HG03442 (cell line): Measurements from ENCODE around the gene ETHE1.

Experiments
- ATAC-seq: cut with Tn5 transposase; IDR thresholded peaks from one replicate; pipeline ENCODE4 v1.9.1; 2021; ENCODE audit warnings: mild to moderate bottlenecking, moderate library complexity; ENCODE audit not compliant: unreplicated experiment

Gene ETHE1

DNA sequence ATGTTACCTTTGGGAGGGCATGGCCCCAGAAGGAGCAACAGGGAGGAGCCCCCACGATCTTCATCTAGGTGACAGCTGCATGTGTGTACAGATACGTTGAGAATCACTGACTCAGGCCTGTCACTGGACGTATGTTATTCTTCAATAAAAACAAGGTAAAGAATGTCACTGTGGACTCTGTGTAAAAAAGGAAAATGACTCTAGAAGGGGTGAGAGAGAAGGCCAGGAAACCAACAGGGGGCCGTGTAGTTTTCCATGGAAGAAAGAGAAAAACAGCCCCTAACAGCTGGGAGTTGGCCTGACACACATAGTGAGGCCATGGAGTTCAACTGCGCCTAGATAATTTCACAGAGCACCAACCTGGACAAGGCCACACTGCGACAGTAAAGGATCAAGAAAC lies 59.7 kb downstream of the ETHE1 start:
- ATAC-seq, result no peak

DNA sequence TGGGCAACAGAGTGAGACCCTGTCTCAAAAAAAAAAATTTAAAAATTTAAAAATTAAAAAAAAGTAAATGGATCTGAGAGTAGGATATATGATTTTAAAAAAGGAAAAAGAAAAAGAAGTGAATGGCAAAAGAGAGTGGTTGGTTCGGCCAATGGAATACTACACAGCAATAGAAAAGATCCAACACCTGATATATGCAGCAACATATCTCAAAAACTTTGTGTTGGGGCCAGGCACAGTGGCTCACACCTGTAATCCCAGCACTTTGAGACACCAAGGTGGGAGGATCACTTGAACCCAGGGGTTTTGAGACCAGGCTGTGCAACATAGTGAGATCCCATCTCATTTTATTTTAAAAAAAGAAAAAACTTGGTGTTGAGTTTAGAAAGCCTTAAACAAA lies 60.2 kb downstream of the ETHE1 start:
- no peak for ATAC-seq

DNA sequence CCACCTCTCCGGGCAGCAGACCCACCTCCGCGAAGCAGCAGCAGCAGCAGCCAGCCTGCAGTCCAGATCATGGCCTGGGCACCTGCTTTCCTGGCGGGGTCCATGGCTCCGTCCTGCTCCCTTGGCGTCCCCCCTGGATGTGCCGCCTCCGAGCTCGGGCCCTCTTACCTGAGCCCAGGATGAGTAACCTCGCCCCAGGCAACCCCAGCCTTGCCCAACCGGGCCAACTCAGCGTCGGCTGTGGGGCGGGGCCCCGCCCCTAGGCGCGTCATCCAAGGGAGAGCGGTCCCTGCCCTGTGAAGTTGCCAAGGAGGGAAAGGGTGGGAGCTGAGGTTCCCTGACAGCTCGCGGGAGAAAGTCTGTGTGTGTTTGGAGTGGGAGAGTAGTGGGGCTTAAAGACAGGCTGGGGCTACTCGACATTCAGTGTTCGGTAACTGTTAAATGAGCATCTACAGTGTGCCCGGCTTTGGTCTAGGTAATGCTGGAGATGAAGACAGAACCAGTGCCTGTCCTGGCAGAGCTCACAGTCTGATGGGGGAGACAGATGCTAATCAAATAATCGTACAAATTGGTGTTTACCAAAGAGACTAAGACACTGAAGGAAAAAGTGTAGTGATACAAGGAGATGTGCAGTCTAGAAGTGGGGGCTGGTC lies 61.4 kb downstream of the ETHE1 start, which contains the start of gene LYPD3:
TSS of gene LYPD3 (minus strand) at position 141 of the 653 bp plus-strand sequence. CDS start at position 104, 37 bp downstream.
- no peak for ATAC-seq

DNA sequence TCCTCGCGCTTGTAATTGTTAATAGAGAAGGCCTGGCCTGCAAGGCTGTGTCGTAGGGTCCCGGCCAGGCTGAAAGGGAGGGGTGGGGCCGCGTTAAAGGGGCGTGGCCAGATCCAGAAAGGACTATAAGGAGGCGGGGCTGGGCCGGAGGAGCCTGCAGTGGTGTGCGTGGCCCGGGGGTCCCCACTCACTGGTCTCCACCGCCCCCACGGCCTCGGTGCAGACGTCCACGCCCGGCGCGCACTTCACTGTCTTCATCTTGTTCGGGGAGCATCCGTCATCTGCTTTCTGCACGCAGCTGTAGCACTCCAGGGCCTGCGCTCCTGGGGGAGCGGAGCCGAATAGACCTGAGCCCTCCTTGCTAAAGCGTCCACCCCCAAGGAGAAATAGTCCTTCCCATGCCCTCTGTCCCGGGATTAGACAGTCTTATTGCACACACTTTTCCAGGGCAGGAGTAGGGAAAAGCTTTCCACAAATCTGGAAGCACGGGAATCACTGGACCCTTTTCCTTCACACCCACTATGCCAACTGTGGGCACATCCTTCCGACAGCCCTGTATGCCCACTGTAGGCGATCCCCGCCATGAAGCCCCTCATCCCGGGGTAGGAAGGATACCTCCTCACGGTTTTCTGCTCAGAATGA lies 62.7 kb downstream of the ETHE1 start:
- ATAC-seq, result peak; percentile 19

DNA sequence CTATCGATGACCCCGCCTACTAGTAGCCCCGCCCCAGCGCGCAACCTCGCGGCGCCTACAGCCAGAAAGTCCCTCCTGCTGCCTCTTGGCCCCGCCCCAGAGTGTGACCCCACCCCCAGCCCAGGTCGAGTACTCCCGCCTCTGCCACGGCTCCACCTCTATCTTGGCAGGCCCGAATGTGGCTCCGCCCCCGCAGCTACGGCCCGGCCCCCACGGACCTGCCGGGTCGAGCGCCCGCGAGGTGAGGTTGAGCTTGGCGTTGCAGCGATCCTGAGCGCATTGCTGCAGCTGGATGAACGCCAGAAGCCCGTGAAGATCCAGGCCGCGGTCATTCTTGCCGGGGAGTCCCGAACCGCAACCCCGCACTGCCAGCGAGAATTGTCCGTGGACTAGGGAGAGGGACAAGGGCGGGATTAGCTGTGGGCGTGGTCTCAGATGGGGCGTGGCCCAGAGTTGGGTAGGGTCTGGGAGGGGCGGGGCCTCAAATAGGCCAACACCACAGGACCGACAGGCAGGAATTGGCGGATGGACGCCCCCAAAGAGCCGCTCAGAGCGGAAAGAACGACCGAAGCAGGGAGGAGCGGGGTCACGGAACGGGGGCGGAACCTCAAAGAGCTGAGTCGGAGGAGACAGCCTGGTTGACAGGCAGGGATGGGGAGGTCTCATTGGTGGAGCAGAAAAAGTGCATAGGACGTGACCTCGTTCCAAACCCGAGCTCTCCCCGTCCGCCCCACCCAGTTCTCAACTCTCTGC lies 63.4 kb downstream of the ETHE1 start:
- ATAC-seq, result peak; percentile 84

DNA sequence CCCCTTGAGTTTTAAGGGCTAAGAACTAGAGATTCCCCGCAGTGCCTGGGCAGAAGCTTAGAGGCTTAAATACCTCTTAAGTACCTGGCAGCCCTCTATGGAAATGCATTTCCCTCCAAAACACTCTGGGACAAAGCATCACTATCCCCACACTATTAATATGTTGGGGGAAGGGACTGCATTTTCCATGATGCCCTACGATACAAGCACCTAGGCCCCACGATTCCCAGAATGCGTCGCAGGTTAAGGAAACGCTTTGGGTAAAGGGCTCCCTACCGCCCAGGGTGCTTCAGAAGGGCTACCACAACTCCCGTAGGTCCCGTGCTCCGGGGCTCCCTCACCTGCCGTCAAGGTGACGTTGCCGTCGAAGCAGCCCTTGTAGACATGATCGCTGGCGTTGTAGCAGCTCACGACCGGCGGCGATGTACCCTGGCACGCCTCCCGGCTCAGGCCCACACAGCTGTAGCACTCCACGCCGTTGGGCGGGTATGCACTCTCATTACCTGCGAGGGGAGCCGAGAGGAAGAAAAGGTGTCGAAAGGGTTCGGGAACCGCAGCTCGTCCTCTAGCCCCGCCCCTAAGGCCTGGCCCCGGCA lies 64.1 kb downstream of the ETHE1 start:
- ATAC-seq, result no peak

DNA sequence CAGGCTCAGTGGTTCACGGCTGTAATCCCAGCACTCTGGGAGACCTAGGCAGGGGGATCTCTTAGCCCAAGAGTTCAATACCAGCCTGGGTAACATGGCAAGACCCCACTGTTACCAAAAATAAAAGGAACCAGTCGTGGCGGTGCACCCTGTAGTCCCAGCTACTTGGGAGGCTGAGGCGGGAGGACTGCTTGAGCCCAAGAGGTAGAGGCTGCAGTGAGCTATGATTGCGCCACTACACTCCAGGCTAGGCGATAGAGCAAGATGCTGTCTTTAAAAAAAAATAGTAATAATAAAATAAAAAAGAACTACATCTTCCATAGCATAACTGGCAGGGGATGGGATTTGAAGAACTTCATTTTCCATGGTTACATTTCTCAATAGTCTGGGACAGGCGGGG lies 64.6 kb downstream of the ETHE1 start:
- no peak for ATAC-seq

DNA sequence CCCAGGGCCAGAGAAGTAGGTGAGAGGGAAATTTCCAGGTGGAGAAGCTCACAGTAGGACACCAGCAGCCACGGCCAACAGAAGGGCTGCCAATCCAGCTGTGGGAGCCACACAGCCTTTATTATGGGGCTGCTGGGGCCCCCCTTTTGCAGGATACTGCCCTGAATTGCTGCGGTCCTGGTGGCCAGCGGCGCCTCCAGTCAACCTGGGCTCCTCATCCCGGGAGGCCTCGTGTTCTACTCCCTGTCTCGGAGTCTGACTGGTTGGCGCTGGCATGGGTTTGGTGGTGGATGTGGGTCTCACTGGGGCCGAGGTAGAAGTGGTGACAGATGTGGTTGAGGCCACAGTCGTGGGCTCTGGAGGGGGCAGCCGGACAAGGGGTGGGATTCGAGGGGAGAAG lies 65.7 kb downstream of the ETHE1 start:
- no peak for ATAC-seq

DNA sequence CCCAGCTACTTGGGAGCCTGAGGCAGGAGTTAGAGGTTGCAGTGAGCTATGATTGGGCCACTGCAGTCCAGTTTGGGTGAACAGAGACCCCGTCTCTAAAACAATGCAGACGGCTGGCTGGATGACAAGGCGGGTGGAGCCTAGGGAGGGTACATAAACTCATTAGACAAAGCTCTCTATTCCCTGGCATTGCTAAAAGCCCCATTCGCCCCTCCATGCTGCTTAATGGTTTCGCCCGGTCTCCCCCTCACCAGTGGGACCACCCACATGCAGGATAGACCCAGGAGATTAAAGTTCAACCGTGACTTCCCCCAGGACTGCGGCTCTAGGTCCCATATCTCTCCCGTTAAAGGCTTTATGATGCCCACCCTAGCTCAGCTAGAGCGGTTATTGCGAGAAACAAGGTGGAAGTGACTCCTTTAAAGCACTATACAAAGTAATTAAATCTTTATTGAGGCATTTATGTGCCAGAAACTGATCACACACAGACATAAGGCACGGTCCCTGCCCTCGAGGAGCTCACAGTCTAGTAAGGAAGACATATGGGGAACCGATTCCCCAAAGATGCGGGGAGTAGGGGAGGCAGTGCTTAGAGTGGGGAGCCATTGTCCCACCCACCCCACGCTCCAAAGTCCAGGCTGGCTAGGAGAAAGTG lies 66.5 kb downstream of the ETHE1 start:
- no peak for ATAC-seq

DNA sequence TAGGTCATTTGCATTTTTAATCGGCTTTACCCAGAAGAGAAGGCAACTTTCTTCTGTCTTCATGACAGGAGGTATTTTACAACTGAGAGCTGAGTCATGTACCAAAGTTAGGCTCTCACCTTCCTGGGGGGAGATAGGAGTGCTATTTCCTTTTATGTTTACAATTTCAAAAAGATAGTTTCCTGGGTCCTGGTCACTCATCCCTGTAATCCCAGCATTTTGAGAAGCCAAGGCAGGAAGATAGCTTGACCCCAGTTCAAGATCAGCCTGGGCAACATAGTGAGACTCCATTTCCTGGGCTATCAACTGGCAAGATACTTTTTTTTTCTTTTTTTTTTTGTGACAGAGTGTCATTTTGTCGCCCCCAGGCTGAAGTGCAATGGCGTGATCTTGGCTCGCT lies 69.2 kb downstream of the ETHE1 start:
- no peak for ATAC-seq
